ENCODE measurements around the gene ATP8A2.

ATP8A2 gene

DNA sequence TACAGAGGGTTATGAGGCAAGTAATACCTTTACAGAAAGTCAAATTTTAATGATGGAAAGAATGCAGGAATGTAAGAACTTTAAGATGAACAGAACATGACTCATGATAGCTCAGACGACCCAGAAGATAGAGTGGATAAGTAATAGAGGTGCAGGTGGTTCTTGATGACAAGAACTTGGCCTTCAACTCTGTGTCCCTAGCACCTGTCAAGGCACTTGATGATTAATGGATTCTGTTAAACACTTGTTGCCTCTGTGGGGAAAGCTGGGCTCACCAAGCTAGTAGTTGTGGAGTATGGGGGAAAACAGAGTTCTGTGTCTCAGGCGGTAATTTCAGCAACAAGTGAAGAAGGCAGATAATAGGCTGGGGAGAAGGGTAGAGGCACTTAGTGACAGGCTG is 306.2 kb downstream of the ATP8A2 start:
- no peak overlapping the region for H2BK15ac ChIP-seq (ENCODE audit: low read depth, poor library complexity, severe bottlenecking)
- no peak overlapping the region for H3K4ac ChIP-seq (ENCODE audit: low read depth in 1 of 2, low read length in 2 of 2)
- no peaks in the 10 kb centered on the region for H3K36me3 ChIP-seq (ENCODE audit: control insufficient read depth in 1 of 2, insufficient read depth in 2 of 2, low read depth in 1 of 2, low read length in 2 of 2)
- no peak overlapping the region for H2BK12ac ChIP-seq (ENCODE audit: low read length in 2 of 2)
- no peak overlapping the region for H3K23ac ChIP-seq (ENCODE audit: low read length in 2 of 2)
- no peaks in the 10 kb centered on the region for H3K79me1 ChIP-seq (replicated peaks; ENCODE audit: low read length, poor library complexity, severe bottlenecking)
- no peak overlapping the region for H2AK5ac ChIP-seq (ENCODE audit: low read length, severe bottlenecking)
- H3K4me2 ChIP-seq (ENCODE audit: low read length, poor library complexity, severe bottlenecking) = no peak overlapping the region
- H4K8ac ChIP-seq (ENCODE audit: low read length) = no peak overlapping the region
- no peaks in the 10 kb centered on the region for H3K27me3 ChIP-seq (ENCODE audit: control insufficient read depth in 1 of 2, insufficient read depth in 1 of 2, low read length in 2 of 2)
- H3K14ac ChIP-seq (ENCODE audit: low read length in 2 of 2) = no peak overlapping the region
- no peak overlapping the region for H2BK120ac ChIP-seq (ENCODE audit: low read depth, low read length)
- peaks cover 5% of the 10 kb centered on the region for H3K4me1 ChIP-seq (ENCODE audit: control insufficient read depth, insufficient read depth, low read depth, low read length)
- H4K91ac ChIP-seq (ENCODE audit: low read length) = no peak overlapping the region
- peaks cover 3% of the 10 kb centered on the region for H3K9me3 ChIP-seq (ENCODE audit: control insufficient read depth, low read length)
- H3K9ac ChIP-seq (ENCODE audit: low read length) = no peak overlapping the region
- H2BK5ac ChIP-seq (ENCODE audit: low read depth, low read length, poor library complexity, severe bottlenecking) = no peak overlapping the region
- H2AFZ ChIP-seq (ENCODE audit: low read depth, low read length) = no peak overlapping the region
- 45% methylated on average over 2 of the region's 2 CpGs for WGBS
- no peak overlapping the region for H3K27ac ChIP-seq (ENCODE audit: low read length, poor library complexity, severe bottlenecking)
- no peak overlapping the region for H3K4me3 ChIP-seq (ENCODE audit: insufficient read depth in 1 of 2, low read depth in 1 of 2, low read length in 2 of 2)
- H3K18ac ChIP-seq (ENCODE audit: low read depth in 1 of 2, low read length in 2 of 2) = no peak overlapping the region
- no peak for DNase-seq

DNA sequence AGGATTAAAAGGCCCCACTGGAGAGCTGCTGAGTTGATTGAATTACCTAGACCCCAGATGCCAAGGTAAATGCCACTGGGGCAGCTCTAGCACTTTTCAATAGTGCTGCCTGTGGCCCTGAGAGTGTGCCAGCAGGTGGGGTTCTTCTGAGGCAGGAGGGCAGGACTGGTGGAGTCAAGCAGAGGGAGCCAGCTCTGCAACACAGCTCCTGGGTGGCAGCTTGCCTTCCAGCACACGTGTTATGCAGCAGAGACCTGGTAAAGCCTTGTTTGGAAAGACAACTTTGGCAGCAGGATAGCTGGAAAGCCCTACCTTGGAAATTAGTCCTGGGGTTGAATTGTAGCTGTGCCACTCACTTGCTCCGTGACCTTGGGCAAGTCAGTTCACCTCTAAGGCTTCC is 306.6 kb downstream of the ATP8A2 start:
- Histone ChIP-seq H2BK15ac (ENCODE audit: low read depth, poor library complexity, severe bottlenecking) (no peak overlapping the region), H3K27me3 (ENCODE audit: control insufficient read depth in 1 of 2, insufficient read depth in 1 of 2, low read length in 2 of 2) (no peaks in the 10 kb centered on the region), H2BK120ac (ENCODE audit: low read depth, low read length) (no peak overlapping the region), H3K4me3 (ENCODE audit: insufficient read depth in 1 of 2, low read depth in 1 of 2, low read length in 2 of 2) (no peak overlapping the region), H2AFZ (ENCODE audit: low read depth, low read length) (no peak overlapping the region), H3K9me3 (ENCODE audit: control insufficient read depth, low read length) (peaks cover 3% of the 10 kb centered on the region), H3K27ac (ENCODE audit: low read length, poor library complexity, severe bottlenecking) (no peak overlapping the region), H2BK12ac (ENCODE audit: low read length in 2 of 2) (no peak overlapping the region), H3K14ac (ENCODE audit: low read length in 2 of 2) (no peak overlapping the region), H3K23ac (ENCODE audit: low read length in 2 of 2) (no peak overlapping the region), H3K36me3 (ENCODE audit: control insufficient read depth in 1 of 2, insufficient read depth in 2 of 2, low read depth in 1 of 2, low read length in 2 of 2) (no peaks in the 10 kb centered on the region), H3K18ac (ENCODE audit: low read depth in 1 of 2, low read length in 2 of 2) (no peak overlapping the region), H3K4me1 (ENCODE audit: control insufficient read depth, insufficient read depth, low read depth, low read length) (peaks cover 5% of the 10 kb centered on the region), H2AK5ac (ENCODE audit: low read length, severe bottlenecking) (no peak overlapping the region), H4K8ac (ENCODE audit: low read length) (no peak overlapping the region), H4K91ac (ENCODE audit: low read length) (no peak overlapping the region), H3K9ac (ENCODE audit: low read length) (no peak overlapping the region), H3K4me2 (ENCODE audit: low read length, poor library complexity, severe bottlenecking) (no peak overlapping the region), H3K4ac (ENCODE audit: low read depth in 1 of 2, low read length in 2 of 2) (no peak overlapping the region), H2BK5ac (ENCODE audit: low read depth, low read length, poor library complexity, severe bottlenecking) (no peak overlapping the region), H3K79me1 (replicated peaks; ENCODE audit: low read length, poor library complexity, severe bottlenecking) (no peaks in the 10 kb centered on the region)
- no peak for DNase-seq
- 33% methylated on average over 1 of the region's 2 CpGs for WGBS

DNA sequence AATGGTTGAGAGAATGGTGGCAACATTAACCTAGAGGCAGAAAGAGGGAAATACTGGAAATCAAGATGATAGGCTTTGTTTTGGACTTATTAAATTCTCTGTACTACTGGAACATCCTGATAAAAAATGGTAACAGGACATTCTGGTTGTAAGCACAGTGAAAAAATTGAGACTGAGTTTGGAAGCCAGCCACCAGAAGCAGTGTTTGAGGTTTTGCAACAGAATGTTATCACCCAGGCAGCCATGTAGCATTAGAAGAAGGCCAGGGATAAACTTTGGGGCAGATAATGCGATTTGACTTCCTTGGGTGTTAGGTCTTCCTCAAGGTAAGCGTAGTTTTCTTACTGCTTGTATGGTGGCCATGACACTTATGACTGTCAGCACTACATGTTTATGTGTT is 307.4 kb downstream of the ATP8A2 start:
- Histone ChIP-seq H3K9me3 (ENCODE audit: control insufficient read depth, low read length) (no peaks in the 10 kb centered on the region), H3K27ac (ENCODE audit: low read length, poor library complexity, severe bottlenecking) (no peak overlapping the region), H2AK5ac (ENCODE audit: low read length, severe bottlenecking) (no peak overlapping the region), H3K23ac (ENCODE audit: low read length in 2 of 2) (no peak overlapping the region), H3K4ac (ENCODE audit: low read depth in 1 of 2, low read length in 2 of 2) (no peak overlapping the region), H3K4me1 (ENCODE audit: control insufficient read depth, insufficient read depth, low read depth, low read length) (peaks cover 5% of the 10 kb centered on the region), H2BK5ac (ENCODE audit: low read depth, low read length, poor library complexity, severe bottlenecking) (no peak overlapping the region), H3K79me1 (replicated peaks; ENCODE audit: low read length, poor library complexity, severe bottlenecking) (no peaks in the 10 kb centered on the region), H3K27me3 (ENCODE audit: control insufficient read depth in 1 of 2, insufficient read depth in 1 of 2, low read length in 2 of 2) (no peaks in the 10 kb centered on the region), H3K36me3 (ENCODE audit: control insufficient read depth in 1 of 2, insufficient read depth in 2 of 2, low read depth in 1 of 2, low read length in 2 of 2) (no peaks in the 10 kb centered on the region), H3K18ac (ENCODE audit: low read depth in 1 of 2, low read length in 2 of 2) (no peak overlapping the region), H3K4me3 (ENCODE audit: insufficient read depth in 1 of 2, low read depth in 1 of 2, low read length in 2 of 2) (no peak overlapping the region), H2BK120ac (ENCODE audit: low read depth, low read length) (no peak overlapping the region), H4K91ac (ENCODE audit: low read length) (no peak overlapping the region), H2BK15ac (ENCODE audit: low read depth, poor library complexity, severe bottlenecking) (no peak overlapping the region), H4K8ac (ENCODE audit: low read length) (no peak overlapping the region), H3K9ac (ENCODE audit: low read length) (no peak overlapping the region), H3K4me2 (ENCODE audit: low read length, poor library complexity, severe bottlenecking) (no peak overlapping the region), H2BK12ac (ENCODE audit: low read length in 2 of 2) (no peak overlapping the region), H3K14ac (ENCODE audit: low read length in 2 of 2) (no peak overlapping the region), H2AFZ (ENCODE audit: low read depth, low read length) (no peak overlapping the region)
- 100% methylated on average over 2 of the region's 2 CpGs for WGBS
- no peak for DNase-seq

DNA sequence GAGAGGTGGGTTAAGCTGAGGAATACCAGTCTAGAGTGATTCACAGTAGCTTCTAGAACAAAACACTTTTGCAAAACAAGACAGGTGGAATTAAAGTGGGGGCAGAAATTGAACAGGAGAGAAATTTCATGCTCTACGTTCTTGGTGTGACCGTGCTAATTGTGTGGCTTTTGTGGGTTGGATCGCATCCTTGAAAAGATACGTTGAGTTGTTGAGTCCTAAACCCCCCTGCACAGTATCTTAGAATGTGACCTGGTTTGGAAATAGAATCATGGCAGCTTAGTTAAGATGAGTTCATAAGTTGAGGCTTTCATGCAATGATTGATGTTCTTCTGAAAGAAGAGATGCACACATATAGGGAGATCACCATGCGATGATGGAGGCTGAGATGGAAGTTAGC is 308.2 kb downstream of the ATP8A2 start:
- H3K4me1 ChIP-seq (ENCODE audit: control insufficient read depth, insufficient read depth, low read depth, low read length) = peaks cover 5% of the 10 kb centered on the region
- H2BK5ac ChIP-seq (ENCODE audit: low read depth, low read length, poor library complexity, severe bottlenecking) = no peak overlapping the region
- H3K27ac ChIP-seq (ENCODE audit: low read length, poor library complexity, severe bottlenecking) = no peak overlapping the region
- H3K9ac ChIP-seq (ENCODE audit: low read length) = no peak overlapping the region
- 95% methylated on average over 5 of the region's 5 CpGs for WGBS
- no peak overlapping the region for H4K91ac ChIP-seq (ENCODE audit: low read length)
- H3K4me3 ChIP-seq (ENCODE audit: insufficient read depth in 1 of 2, low read depth in 1 of 2, low read length in 2 of 2) = no peak overlapping the region
- no peaks in the 10 kb centered on the region for H3K9me3 ChIP-seq (ENCODE audit: control insufficient read depth, low read length)
- no peak overlapping the region for H2BK12ac ChIP-seq (ENCODE audit: low read length in 2 of 2)
- no peak overlapping the region for H2BK120ac ChIP-seq (ENCODE audit: low read depth, low read length)
- H3K36me3 ChIP-seq (ENCODE audit: control insufficient read depth in 1 of 2, insufficient read depth in 2 of 2, low read depth in 1 of 2, low read length in 2 of 2) = no peaks in the 10 kb centered on the region
- no peak overlapping the region for H2AFZ ChIP-seq (ENCODE audit: low read depth, low read length)
- H3K27me3 ChIP-seq (ENCODE audit: control insufficient read depth in 1 of 2, insufficient read depth in 1 of 2, low read length in 2 of 2) = no peaks in the 10 kb centered on the region
- no peak overlapping the region for H3K23ac ChIP-seq (ENCODE audit: low read length in 2 of 2)
- no peak overlapping the region for H3K4ac ChIP-seq (ENCODE audit: low read depth in 1 of 2, low read length in 2 of 2)
- no peak overlapping the region for H2BK15ac ChIP-seq (ENCODE audit: low read depth, poor library complexity, severe bottlenecking)
- H3K4me2 ChIP-seq (ENCODE audit: low read length, poor library complexity, severe bottlenecking) = no peak overlapping the region
- H2AK5ac ChIP-seq (ENCODE audit: low read length, severe bottlenecking) = no peak overlapping the region
- DNase-seq = no peak
- H3K14ac ChIP-seq (ENCODE audit: low read length in 2 of 2) = no peak overlapping the region
- H3K18ac ChIP-seq (ENCODE audit: low read depth in 1 of 2, low read length in 2 of 2) = no peak overlapping the region
- no peaks in the 10 kb centered on the region for H3K79me1 ChIP-seq (replicated peaks; ENCODE audit: low read length, poor library complexity, severe bottlenecking)
- no peak overlapping the region for H4K8ac ChIP-seq (ENCODE audit: low read length)
